ENCODE measurements around the gene MVB12A. TPM values are rescaled to one million over a fixed set of nuclear protein-coding genes. Genes with fewer than 3 reads are reported as not detected.

The MVB12A gene
- total and polyA plus RNA-seq, 9 of the 15 experiments (the other 6 are each of a cell fraction or from before 2014, with no cell fraction given): 1.2 to 46.2 (median 22.4) TPM

DNA sequence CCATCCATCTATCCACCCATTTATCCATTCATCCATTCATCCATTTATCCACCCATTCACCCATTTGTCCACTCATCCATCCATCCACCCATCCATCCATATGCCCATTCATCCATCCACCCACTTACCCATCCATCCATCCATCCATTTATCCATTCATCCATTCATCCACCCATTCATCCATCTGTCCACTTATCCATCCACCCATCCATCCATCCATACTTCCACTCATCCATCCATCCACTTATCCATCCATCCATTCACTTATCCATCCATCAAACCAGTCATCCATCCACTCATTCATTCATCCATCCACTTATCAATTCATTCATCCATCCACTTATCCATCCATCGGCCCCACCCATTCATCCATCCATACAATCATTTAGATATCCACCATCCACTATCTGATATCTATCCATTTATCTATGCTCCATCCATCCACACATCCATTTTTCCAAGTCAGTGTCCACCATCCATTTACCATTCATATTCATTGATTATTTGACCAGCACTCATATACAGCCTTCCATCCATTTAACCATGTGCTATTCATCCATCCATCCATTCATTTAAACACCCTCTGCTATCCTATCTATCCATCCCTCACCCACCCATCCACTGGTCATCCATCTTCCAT is 25.8 kb downstream of the MVB12A start (continued):
- TF ChIP-seq, protein P1, sequence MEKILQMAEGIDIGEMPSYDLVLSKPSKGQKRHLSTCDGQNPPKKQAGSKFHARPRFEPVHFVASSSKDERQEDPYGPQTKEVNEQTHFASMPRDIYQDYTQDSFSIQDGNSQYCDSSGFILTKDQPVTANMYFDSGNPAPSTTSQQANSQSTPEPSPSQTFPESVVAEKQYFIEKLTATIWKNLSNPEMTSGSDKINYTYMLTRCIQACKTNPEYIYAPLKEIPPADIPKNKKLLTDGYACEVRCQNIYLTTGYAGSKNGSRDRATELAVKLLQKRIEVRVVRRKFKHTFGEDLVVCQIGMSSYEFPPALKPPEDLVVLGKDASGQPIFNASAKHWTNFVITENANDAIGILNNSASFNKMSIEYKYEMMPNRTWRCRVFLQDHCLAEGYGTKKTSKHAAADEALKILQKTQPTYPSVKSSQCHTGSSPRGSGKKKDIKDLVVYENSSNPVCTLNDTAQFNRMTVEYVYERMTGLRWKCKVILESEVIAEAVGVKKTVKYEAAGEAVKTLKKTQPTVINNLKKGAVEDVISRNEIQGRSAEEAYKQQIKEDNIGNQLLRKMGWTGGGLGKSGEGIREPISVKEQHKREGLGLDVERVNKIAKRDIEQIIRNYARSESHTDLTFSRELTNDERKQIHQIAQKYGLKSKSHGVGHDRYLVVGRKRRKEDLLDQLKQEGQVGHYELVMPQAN (IDR thresholded peaks at IDR 0.05; ENCODE audit: borderline replicate concordance): no peak
- peak; percentile 70 for TF ChIP-seq EHMT2 (IDR thresholded peaks at IDR 0.05)
- TF ChIP-seq ZNF696 (CRISPR knock-in tag; conservative IDR thresholded peaks at IDR 0.05): no peak
- no peak for TF ChIP-seq MTA2 (IDR thresholded peaks at IDR 0.05; ENCODE audit: low read depth)
- TF ChIP-seq, protein P2, sequence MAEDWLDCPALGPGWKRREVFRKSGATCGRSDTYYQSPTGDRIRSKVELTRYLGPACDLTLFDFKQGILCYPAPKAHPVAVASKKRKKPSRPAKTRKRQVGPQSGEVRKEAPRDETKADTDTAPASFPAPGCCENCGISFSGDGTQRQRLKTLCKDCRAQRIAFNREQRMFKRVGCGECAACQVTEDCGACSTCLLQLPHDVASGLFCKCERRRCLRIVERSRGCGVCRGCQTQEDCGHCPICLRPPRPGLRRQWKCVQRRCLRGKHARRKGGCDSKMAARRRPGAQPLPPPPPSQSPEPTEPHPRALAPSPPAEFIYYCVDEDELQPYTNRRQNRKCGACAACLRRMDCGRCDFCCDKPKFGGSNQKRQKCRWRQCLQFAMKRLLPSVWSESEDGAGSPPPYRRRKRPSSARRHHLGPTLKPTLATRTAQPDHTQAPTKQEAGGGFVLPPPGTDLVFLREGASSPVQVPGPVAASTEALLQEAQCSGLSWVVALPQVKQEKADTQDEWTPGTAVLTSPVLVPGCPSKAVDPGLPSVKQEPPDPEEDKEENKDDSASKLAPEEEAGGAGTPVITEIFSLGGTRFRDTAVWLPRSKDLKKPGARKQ (CRISPR knock-in tag; IDR thresholded peaks at IDR 0.05): no peak

DNA sequence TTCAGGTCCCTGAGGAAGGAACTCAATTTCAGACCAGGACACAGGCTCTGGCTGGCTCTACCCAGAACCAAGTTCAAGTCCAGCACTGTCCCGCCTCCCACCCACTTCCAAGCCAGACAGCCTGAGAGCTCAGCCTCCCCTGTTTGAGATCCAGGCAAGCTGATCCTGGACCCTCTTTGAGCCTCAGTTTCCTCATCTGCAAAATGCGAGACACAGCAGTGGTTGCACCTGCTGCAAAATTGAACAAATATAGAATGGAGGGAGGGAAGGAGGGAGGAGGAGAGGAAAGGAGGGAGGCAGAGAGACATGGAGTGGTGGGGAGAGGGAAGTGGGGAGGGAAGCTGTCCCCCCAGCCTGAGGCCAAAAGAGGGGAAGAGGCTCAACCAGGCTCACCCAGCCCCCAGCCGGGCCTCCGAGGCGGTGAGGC is 27.9 kb downstream of the MVB12A start:
- no peaks in the 10 kb centered on the region for H3K9me3 ChIP-seq (replicated peaks; ENCODE audit: control insufficient read depth, insufficient read depth, low read depth, low read length)
- no peaks in the 10 kb centered on the region for H3K36me3 ChIP-seq (ENCODE audit: control insufficient read depth, insufficient read depth, low read length)
- no peaks in the 10 kb centered on the region for H4K20me1 ChIP-seq (replicated peaks; ENCODE audit: control insufficient read depth, insufficient read depth, low read length)
- BruUV-seq (replicated peaks): no TSS peak
- in situ Hi-C loops (cut with MboI) (loop anchor here (5.0 kb wide), 1 partner anchor 410 kb away; the partner anchor contains the start of gene RPL18A), intact Hi-C loops (cut with micrococcal nuclease) (loop anchor here (2.0 kb wide), 1 partner anchor 53 kb away; the partner anchor contains the start of gene CCDC194)
- peaks cover 0 to 10% of the 10 kb centered on the region in 2 experiments; a peak in 2 of 5 replicates for H3K27me3 ChIP-seq (ENCODE audit: control insufficient read depth in 2 of 2, insufficient read depth in 2 of 2, low read length in 2 of 2)
- H3K4me3 ChIP-seq: peak overlapping the region; percentile 43
- no peak overlapping the region for H3K27ac ChIP-seq (ENCODE audit: extremely low read depth, low read depth, low read length)
- H3K79me2 ChIP-seq (ENCODE audit: control insufficient read depth, insufficient read depth, low read length): no peaks in the 10 kb centered on the region
- peak overlapping the region; percentile 57; the same call in 1 of the 2 replicates for H3K4me2 ChIP-seq (ENCODE audit: insufficient read depth, low read length)
- H3K4me1 ChIP-seq (replicated peaks in 1 of 2; ENCODE audit: control insufficient read depth in 2 of 2, insufficient read depth in 2 of 2, low read length in 2 of 2): peaks cover 9 to 24% of the 10 kb centered on the region in 2 experiments; a peak in 4 of 5 replicates
- WGBS (ENCODE audit: insufficient coverage, low coverage, missing lambda C conversion rate): 3% methylated on average over 5 of the region's 5 CpGs
- ChIA-PET CTCF (ENCODE audit: low intra/inter-chr PET ratio) (interaction anchor here (0.7 to 1.1 kb wide), 2 partner anchors 20 to 53 kb away, joined by 3 read pairs; no protein-coding TSS in a partner anchor), POLR2A (interaction anchor here (0.5 to 1.3 kb wide), 5 partner anchors 19 to 834 kb away, joined by 3 to 5 read pairs (median 4); partner anchors contain the start of genes JUND, MVB12A and PGLS)
- ATAC-seq (peak; percentile 14), FAIRE-seq (no peak), DNase-seq (ENCODE audit: extremely low read depth in 1 of 4, low spot score in 3 of 4) (no peak)
- no peaks in the 10 kb centered on the region for H3K9me1 ChIP-seq (ENCODE audit: control insufficient read depth, insufficient read depth, low read length)
- H2AFZ ChIP-seq (ENCODE audit: low read depth, low read length): peak overlapping the region; percentile 48; the same call in 1 of the 2 replicates
- peak overlapping the region in 1 of 2 experiments; percentile 89; a peak in 2 of 4 replicates for H3K9ac ChIP-seq (ENCODE audit: insufficient read depth in 1 of 2, low read depth in 2 of 2, low read length in 2 of 2)
- TF ChIP-seq HSF4 (CRISPR knock-in tag; IDR thresholded peaks at IDR 0.05; ENCODE audit: borderline replicate concordance) (no peak), ZNF551 (CRISPR knock-in tag; IDR thresholded peaks at IDR 0.05) (no peak), SMAD1 (IDR thresholded peaks at IDR 0.05; ENCODE audit: low read depth, low read length, partially characterized antibody) (no peak), PHF21A (IDR thresholded peaks at IDR 0.05; ENCODE audit: borderline replicate concordance, low read depth) (no peak), POLR2B (IDR thresholded peaks at IDR 0.05; ENCODE audit: low read depth, partially characterized antibody) (no peak), ZNF830 (CRISPR knock-in tag; IDR thresholded peaks at IDR 0.05) (no peak)
- TF ChIP-seq, protein P3, sequence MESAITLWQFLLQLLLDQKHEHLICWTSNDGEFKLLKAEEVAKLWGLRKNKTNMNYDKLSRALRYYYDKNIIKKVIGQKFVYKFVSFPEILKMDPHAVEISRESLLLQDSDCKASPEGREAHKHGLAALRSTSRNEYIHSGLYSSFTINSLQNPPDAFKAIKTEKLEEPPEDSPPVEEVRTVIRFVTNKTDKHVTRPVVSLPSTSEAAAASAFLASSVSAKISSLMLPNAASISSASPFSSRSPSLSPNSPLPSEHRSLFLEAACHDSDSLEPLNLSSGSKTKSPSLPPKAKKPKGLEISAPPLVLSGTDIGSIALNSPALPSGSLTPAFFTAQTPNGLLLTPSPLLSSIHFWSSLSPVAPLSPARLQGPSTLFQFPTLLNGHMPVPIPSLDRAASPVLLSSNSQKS (CRISPR knock-in tag; IDR thresholded peaks at IDR 0.05): no peak
